ENCODE data around the gene TOR1B.
"Not testable (repeated sequence)": the region's sequence is repeated elsewhere in the genome, so short reads cannot be mapped to it uniquely, and the experiment has no call there.

TOR1B gene

DNA sequence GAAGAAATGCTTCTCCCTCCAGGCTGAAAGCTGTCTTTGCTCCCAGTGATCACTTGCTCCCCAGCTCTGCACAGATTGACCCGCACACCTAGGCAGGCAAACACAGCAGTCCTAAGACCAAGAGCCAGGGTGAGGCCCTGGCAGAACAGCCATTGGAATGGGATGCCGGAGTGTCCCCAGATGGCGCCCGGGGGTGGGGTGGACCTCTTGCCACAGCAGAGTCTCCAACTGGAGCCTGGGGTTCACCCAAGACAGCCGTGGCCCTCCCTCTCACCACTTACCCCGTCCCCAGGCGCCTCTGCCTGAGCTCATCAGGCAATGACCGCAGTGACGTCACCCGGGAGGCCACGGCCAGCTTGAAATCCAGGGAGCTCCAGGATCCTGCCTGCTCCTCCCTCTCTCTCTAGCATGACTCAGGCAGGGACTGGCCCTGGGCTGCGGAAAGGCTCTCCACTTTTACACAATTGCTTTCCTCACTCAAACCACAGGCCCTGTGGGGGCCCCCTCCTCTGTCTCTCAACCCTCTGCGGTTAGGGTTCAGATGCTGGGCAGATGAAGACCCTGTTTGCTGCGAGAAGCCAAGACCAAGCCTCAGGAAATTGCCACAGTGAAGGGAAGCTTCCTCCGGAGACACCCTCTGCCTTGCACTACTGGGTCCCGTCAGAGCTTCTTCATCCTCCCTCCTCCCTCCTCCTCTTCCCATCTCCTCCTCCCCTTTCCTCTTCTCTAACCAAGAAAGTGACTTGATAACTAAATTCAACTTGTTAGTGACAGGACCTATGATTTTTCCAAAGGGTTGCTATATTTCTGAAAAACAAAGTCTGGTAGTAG is 25.8 kb upstream of the TOR1B start:
- DNase-seq, result peak; percentile 91

DNA sequence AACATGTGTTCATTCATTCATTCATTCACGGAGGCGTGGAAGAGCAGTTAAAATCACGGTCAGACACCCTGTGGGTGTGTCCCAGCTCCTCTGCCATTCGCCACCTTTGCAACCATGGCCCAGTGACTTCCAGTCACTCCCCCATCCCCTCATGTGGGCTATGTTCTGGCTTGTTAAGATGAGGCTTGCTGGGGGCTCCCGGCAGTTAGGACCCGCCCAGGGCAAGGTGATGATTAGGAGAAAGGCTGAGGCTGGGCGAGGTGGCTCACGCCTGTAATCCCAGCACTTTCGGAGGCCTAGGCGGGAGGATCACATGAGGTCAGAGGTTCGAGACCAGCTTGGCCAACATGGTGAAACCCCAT is 25.2 kb upstream of the TOR1B start:
- DNase-seq, result no peak

DNA sequence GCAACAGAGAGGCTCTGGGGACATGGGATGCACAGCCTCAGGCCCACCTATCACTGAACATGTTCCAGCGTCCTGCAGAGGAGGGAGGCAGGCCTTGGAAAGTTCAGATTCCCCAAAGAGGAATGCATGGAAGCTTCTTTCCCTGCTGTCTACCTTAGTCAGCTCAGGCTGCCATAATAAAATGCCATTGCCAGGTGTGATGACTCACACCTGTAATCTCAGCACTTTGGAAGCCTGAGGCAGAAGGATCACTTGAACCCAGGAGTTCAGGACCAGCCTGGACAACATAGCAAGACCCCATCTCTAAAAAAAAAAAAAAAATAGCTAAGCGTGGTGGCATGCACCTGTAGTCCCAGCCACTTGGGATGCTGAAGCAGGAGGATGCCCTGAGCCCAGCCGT is 24.5 kb upstream of the TOR1B start:
- DNase-seq, result no peak

DNA sequence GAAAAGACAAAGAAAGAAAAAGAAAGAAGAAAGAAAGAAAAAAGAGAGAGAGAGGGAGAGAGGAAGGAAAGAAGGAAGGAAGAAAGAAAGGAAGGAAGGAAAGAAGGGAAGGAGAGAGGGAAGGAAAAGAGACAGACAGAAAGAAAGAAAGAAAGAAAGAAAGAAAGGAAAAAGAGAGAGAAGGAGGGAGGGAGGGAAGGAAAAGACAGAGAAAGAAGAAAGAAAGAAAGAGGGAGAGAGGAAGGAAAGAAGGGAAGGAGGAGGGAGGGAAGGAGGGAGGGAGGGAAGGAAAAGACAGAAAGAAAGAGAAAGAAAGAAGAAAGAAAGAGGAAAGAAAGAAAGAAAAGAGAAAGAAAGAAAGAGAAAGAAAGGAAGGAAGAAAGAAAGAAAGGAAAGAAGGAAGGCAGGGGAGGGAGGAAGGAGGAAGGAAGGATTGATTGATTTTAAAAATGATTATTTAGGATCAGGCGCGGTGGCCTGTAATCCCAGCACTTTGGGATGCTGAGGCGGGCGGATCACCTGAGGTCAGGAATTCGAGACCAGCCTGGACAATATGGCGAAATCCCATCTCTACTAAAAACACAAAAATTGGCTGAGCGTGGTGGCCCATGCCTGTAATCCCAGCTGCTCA is 23.3 kb upstream of the TOR1B start:
- DNase-seq, result no peak

DNA sequence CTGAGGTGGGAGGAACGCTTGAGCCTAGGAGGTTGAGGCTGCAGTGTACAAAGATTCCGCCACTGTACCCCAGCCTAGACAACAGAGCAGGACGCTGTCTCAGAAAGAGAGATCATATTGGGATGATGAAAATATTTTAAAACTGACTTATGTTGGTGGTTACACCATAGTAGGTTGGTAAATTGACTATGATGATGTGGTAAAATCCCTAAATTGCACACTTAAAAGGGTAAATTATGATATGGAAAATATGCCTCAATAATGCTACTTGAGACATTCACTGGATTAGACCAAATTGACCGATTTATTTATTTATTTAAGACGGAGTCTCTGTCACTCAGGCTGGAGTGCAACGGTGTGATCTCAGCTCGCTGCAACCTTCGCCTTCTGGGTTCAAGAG is 21.9 kb upstream of the TOR1B start:
- no peak for DNase-seq

DNA sequence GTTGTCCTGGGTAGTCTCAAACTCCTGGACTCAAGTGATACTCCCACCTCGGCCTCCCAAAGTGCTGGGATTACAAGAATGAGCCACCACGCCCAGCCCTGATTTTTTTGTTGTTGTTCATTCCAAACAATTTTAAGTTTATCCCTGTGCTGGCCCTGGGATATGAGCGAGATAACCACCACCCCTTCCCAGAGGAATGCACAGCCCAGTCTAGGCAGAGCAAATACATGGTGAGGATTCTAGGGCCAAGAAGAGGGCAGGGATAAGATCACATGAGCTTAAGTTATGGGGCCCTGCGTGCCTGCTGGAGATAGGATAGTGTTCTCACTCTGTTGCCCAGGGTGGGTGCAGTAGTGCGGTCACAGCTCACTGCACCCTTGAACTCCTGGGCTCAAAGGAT is 21.0 kb upstream of the TOR1B start:
- DNase-seq, result no peak

DNA sequence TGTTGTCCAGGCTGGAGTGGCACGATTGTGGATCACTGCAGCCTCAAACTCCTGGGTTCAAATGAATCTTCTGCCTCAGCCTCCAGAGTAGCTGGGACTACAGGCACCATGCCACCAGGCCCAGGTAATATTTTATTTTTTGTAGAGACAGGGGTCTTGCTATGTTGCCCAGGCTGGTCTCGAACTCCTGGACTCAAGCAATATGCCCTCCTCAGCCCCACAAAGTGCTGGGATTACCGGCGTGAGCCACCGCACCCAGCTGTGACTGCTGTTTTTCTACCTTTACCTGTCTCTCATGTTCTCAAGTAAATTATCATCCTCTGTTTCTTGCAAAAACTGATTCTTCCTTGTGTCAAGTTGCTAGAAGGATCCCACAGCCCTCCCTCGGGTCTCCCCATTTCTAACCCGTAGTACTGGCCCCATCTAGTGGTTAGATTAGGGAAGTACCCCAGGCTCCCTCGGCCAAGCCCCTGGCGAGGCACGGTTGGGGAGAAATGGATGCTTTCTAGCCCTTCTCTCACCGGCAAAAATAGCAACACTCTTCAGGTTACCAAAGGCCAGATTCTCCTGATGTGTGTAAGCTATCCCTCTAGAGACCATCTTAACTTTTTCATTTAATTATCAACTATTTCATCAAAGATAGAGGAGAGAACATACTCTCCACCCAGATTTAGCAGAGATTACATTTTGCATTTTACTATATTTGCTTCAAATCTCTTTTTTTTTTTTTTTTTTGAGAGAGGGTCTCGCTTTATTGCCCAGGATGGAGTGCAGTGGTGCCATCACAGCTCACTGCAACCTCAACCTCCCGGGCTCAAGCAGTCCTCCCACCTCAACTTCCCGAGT is 19.2 kb upstream of the TOR1B start:
- DNase-seq, result peak; percentile 66

DNA sequence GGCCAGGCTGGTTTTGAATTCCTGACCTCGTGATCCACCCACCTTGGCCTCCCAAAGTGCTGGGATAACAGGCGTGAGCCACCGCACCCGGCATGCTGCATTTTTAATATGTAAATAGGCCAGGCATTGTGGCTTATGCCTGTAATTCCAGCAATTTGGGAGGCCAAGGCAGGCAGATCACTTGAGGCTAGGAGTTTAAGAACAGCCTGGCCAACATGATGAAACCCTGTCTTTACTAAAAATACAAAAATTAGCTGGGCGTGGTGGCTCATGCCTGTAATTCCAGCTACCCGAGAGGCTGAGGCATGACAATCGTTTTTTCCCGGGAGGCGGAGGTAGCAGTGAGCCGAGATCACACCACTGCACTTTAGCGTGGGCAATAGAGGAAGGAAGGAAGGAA is 18.0 kb upstream of the TOR1B start:
- not testable (repeated sequence) for DNase-seq

DNA sequence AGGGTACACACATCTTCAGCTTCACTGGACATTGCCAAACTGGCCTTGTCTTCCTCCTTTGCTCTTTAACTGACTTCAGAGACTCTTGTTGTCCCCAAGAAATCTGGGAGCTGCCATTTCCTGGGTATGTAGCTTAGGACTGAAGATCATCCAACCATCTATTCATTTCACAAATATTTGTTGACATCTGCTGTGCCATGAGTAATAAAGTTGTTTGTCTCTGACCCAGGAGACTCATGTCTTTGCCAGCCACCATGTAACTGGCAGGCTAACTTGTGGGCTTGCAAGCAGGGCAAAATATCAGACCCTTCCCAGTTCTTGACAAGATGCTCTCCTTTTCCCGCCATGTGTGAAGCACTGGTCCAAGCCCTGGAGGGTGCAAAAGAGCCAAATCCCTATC is 17.1 kb upstream of the TOR1B start:
- no peak for DNase-seq

DNA sequence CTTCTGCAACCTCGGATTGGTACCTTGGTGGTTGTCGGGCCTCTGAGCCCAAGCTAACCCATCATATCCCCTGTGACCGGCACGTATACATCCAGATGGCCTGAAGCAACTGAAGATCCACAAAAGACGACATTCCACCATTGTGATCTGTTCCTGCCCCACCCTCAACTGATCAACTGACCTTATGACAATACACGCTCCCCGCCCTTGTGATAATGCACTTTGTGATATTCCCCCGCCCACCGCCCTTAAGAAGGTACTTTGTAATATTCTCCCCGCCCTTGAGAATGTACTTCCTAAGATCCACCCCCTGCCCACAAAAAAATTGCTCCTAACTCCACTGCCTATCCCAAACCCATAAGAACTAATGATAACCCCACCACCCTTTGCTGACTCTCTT is 16.5 kb upstream of the TOR1B start:
- DNase-seq, result no peak

DNA sequence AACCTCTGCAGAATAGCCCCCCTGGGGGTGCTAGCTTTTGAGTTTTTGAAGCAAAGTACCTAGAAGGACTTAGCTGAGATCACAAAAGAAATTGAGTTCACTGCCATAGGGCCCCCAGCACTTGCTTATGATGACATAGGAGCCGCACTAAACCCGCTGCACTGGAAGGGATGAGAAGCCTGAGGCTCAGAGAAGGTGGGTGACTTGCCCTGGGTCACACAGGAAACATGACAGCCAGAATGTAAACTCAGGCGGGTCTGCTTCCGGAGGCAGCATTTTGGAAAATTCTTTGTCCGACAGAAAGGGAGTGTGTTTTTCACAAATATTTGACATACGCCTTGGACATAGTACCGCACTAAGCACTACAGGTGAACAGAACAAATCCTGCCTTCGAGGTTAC is 8.4 kb upstream of the TOR1B start:
- no peak for DNase-seq

DNA sequence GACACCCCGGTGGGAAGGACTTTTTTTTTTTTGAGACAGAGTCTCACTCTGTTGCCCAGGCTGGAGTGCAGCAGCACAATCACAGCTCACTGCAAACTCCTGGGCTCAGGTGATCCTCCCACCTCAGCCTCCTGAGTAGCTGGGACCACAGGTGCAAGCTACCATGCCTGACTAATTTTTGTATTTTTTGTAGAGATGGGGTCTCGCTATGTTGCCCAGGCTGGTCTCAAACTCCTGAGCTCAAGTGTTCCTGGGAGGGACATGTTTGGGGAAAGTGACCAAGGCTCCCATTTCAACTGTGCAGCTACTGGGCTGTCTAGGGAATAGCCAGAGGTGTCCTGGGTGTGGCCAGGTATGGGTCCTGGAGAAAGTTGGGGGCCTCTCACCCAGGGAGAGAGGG is 7.0 kb upstream of the TOR1B start:
- not testable (repeated sequence) for DNase-seq

DNA sequence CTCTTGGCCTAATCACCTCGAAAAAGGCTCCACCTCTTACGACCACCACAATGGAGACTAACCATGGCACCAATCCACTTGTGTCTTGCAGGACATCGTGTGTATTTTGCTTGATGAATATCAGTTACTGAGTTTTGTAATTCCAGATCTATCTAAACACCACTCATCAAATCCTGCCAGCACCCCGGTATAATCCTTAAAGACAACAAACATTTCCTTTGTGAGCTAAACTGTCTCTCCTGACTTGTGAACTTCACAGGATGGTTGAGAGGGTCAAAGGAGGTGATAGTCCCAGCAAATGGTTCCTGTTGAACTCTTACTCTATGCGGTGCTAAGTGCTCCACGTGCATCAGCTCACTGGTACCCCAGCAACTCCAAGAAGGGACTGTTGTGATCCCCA is 4.0 kb upstream of the TOR1B start:
- no peak for DNase-seq

DNA sequence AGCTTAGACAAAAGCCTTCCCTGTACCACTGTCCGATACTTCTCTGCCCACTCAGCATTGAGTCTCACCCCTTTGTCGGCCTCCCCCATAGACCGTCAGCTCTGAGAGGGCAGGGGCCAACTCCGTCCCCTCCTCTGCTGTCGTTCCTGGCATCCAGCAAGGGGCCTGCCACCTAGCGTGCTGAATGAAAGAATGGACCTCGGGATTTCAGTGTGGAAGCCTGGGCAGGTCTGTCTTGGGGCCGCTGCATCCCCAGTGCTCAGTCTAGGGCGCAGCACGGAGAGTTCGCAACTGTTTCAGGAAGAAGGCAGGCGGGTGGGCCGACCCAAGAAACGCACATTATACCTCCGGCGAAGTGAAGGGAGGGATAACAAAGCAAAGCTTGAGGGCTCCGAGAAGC is 1.5 kb upstream of the TOR1B start:
- no peak for DNase-seq

DNA sequence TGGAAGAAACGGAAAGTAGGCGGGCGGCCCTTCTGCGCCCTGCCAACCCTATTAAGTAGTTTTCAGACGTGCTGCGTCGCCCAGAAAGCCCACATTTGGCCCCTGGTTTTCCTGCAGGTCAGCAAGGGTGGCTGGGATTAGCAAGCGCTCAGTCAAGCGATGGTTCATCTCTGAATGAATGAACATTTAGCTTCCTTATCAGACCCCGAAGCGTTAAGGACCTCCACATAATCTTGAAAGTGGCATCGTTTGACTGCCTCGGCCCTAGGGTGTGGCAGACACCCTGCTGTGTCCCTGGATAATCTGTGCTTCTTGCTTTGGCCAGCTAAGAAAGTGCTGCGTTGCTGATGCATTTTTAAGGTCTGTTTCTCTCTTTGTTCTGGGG is 684 bp downstream of the TOR1B start:
- no peak for DNase-seq

DNA sequence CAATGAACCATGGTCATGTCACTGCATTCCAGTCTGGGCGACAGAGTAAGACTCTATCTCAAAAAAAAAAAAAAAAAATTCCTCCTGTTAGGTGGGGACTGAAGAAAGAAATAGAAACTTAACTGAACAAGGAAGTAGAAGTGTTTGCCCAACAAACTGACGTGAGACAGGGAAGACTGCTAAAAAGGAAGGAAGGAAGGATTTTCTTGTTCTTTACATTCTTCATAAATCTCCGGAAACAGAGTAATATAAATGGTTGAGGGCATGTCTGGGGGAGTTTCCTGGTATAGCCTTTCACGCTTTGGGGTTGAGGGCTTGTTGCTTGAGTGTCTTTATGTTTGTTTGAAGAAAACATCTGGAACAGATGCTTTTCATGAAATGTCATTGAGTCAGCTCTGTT is 3.1 kb downstream of the TOR1B start:
- DNase-seq, result no peak

DNA sequence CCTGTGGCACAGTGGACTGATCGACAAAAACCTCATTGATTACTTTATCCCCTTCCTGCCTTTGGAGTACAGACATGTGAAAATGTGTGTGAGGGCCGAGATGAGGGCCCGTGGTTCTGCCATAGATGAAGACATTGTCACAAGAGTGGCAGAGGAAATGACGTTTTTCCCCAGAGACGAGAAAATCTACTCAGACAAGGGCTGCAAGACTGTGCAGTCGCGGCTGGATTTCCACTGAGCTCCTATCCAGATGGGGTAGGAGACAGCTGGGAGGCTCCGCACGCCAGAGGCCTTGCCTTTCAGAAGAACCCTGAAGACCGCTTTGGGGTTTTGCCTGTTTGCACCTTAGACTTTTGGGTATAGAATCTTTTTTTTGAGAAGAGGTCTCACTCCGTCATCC is 6.4 kb downstream of the TOR1B start:
- no peak for DNase-seq

DNA sequence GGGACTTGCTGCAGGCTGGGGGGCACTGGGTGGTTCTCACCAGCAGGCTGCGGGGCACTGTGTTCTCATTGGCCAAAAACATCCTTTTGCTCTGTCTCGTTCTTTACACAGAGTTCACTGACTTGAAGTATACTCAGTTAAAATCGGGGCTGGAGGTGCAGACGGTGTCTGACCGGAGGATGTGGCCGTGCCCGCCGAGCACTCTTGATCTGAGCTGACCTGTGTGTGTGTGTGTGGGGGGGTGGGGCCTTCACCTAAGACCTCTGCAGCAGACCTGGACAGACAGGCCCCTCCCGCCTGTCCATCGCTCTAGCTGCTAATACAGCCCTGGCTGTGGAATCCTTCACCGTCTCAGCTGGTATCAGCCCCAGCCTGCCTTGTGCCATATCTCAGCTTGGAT is 7.1 kb downstream of the TOR1B start:
- DNase-seq, result no peak

DNA sequence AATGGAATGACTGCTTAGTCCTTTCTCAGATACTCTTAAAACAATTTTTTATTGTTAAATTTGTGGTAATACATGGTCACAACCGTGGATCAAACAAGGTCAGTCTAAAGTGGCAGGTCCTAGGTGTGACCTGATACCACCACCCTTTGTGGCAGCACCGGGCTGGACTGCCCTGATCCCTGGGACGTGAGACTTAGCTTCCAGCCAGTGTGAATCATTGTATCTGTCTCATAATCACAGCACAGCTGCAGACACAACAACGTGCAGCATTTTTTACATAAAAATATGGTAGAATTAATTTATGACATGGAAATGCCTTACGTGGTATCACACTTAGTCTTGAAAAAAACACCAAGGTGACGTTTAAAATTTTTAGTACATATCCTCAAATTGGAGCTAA is 7.8 kb downstream of the TOR1B start:
- no peak for DNase-seq

DNA sequence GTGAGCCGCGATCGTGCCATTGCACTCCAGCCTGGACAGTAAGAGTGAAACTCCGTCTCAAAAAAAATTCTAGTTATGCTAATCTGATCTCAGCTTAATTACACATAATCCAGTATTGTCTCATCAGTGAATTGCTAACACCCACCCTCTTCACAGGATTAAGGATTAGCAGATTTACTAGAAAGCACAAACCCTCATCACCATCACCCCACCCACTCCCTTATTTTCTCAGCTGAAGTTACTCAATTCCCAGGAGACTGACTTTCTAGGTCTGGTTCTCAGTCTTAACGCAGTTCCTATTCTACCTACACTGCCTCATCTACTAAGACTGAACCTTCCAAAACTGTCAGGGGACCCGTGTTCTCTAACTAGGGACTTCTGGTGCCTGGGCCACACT is 9.0 kb downstream of the TOR1B start:
- no peak for DNase-seq

DNA sequence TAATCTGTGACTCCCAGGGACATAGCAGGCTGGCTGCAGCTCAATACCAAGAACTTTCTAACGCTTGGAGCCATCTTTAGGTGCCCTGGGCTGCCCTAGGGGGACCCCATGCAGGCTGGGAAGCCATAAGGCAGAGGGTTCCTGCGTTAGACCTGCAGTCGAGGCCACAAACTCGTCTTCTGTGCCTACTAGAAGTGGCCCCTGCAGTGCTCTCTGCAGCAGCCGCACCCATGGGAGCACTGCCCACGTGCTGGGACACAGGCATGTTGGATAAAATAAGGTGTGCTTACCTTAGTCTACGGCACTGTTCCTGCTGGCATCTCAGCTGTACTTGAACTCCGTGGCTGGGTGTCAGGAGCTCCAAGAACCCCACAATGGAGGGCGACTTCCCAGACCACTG is 9.4 kb downstream of the TOR1B start:
- no peak for DNase-seq

DNA sequence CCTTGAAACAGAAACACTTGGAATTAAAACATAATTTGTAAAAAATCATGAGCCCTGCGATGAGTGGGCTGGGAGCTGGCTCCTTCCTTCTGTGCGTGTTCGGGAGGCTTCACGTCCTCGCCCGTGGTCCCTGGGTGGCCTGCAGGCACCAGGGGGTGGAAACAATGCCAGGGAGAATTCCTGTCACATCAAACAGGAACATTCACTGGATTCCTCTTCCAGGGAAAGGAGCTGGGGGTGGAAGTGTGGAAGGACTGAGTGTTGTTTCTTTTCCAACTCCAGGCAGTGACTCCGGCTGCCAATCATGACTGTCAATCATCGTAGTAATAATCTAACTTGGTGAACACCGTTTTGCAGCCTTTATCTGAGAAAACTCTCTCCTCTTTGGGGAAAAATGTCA is 10.7 kb downstream of the TOR1B start:
- DNase-seq, result no peak

DNA sequence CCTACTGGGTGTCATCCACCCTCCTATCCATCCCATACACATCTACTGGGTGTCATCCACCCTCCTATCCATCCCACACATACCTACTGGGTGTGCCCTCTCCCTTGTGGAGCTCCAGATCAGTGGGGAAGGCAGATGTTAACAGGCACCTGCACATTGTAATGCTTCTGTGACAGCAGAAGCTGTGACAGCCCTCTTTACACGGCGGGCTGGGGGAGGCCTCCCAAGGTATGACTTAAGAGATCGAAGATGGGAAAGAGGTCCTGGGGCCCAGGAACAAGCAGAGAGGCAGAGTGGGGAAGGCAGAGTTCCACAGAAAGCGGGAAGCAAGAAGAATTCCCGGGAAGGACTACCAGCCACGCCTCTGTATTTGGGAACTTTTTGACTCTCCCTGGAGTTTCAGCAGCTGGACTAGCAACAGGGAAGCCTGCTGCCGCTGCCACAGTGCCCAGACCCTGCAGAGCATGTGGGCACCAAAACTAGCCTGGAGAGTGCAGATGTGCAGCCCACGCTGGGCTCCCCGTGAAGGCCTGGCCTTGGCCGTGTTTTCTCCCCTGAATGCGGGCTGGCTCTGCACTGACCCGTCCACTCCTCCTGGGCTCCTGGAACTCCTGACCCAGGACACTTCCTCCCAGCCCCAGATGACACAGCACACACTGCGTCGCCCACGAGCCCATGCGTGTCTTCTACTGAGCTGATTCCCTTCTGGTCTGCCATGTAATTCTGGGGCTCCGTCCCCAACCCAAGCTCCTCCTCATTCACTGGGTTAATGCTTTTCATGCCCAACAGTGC is 11.6 kb downstream of the TOR1B start:
- no peak for DNase-seq

Data from CD4-positive, alpha-beta T cell treated with Interferon gamma for 1 hour (primary cell).